ENCODE measurements around the gene GAB4.

GAB4 gene

GRCh38 chr22:16961477-16962186 is 46.4 kb downstream of the GAB4 start:
- Histone ChIP-seq H4K20me1 (ENCODE audit: insufficient read depth, low read length, poor library complexity, severe bottlenecking) (no peaks in the 10 kb centered on the region), H3K9me2 (replicated peaks; ENCODE audit: low read depth, low read length) (no peaks in the 10 kb centered on the region), H3K4me2 (ENCODE audit: low read depth, low read length, poor library complexity, severe bottlenecking) (no peak overlapping the region), H3K9ac (ENCODE audit: low read depth, low read length, poor library complexity, severe bottlenecking) (no peak overlapping the region), H3K4me3 (ENCODE audit: low read length, poor library complexity, severe bottlenecking) (no peak overlapping the region), H3K9me3 (ENCODE audit: insufficient read depth, low read depth, low read length) (no peaks in the 10 kb centered on the region), H3F3A (ENCODE audit: low read depth) (no peaks in the 10 kb centered on the region), H3K27me3 (ENCODE audit: insufficient read depth, low read length, poor library complexity, severe bottlenecking) (no peaks in the 10 kb centered on the region), H3K36me3 (ENCODE audit: insufficient read depth, low read length) (no peaks in the 10 kb centered on the region), H3K79me2 (ENCODE audit: insufficient read depth, low read length) (no peaks in the 10 kb centered on the region), H2AFZ (ENCODE audit: low read length) (no peak overlapping the region), H3K4me1 (ENCODE audit: insufficient read depth, low read length, poor library complexity, severe bottlenecking) (peaks cover 14% of the 10 kb centered on the region)
- no peak for TF ChIP-seq EZH2phosphoT487 (IDR thresholded peaks at IDR 0.05; ENCODE audit: borderline replicate concordance)
- TF ChIP-seq, protein P1, sequence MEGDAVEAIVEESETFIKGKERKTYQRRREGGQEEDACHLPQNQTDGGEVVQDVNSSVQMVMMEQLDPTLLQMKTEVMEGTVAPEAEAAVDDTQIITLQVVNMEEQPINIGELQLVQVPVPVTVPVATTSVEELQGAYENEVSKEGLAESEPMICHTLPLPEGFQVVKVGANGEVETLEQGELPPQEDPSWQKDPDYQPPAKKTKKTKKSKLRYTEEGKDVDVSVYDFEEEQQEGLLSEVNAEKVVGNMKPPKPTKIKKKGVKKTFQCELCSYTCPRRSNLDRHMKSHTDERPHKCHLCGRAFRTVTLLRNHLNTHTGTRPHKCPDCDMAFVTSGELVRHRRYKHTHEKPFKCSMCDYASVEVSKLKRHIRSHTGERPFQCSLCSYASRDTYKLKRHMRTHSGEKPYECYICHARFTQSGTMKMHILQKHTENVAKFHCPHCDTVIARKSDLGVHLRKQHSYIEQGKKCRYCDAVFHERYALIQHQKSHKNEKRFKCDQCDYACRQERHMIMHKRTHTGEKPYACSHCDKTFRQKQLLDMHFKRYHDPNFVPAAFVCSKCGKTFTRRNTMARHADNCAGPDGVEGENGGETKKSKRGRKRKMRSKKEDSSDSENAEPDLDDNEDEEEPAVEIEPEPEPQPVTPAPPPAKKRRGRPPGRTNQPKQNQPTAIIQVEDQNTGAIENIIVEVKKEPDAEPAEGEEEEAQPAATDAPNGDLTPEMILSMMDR (conservative IDR thresholded peaks at IDR 0.05; ENCODE audit: low read length): no peak

DNA sequence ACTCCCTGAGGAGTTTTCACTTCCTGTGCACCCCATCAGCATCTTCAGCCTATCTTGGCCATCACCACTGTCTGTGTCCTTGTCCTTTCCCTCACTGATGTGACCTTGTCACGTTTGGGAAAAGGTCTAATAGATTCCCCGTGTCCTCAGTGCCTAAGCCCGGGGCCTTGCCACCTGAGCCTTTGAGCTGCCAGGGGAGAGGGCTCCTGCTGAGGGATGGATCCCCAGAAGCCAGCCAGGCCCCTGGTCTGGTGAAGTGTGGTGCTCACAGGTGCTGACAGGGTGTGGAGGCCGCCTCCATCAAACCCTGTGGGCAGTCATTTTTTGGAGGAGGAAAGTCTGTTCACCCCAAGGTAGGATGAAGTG is 47.2 kb downstream of the GAB4 start:
- Histone ChIP-seq H3K27me3 (ENCODE audit: insufficient read depth, low read length, poor library complexity, severe bottlenecking) (no peaks in the 10 kb centered on the region), H3K4me2 (ENCODE audit: low read depth, low read length, poor library complexity, severe bottlenecking) (no peak overlapping the region)

DNA sequence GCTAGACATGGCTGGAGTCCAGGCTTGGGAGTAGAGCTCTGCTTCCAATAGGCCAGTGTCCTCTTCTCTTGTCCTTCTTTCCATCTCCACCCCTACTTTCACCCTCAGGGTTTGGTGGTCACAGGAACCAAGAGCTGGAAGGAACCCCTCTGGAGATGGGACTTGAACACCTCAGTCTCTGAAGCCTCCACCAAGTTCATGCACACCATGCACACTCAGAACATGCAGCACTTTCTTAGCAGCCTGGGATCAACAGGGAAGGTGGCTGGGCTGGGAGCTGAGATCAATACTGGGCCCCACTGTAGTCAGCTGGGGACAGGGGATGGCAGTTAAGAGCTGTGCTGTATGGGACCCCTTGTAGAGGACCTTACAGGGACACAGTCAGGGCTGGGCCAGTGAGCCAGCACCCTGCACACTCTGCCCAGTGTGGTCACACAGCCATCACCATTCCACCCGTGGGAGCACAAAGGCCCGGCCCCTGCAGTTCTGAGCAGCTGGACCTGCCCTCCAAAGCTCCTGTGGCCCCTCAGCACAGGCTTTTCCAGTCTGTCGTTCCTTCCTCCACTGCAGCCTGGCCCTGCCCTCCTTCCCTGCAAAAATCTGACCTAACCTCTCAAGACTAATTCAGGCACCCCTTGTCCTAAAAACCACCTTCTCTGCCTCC is 47.7 kb downstream of the GAB4 start:
- H3K4me1 ChIP-seq (ENCODE audit: insufficient read depth, low read length, poor library complexity, severe bottlenecking): peaks cover 27% of the 10 kb centered on the region

More for the DNA sequence above, 47.2 kb downstream of the GAB4 start:
- Histone ChIP-seq H3K4me3 (ENCODE audit: low read length, poor library complexity, severe bottlenecking) (no peak overlapping the region), H3K9me3 (ENCODE audit: insufficient read depth, low read depth, low read length) (no peaks in the 10 kb centered on the region), H3K4me1 (ENCODE audit: insufficient read depth, low read length, poor library complexity, severe bottlenecking) (peaks cover 22% of the 10 kb centered on the region), H3K36me3 (ENCODE audit: insufficient read depth, low read length) (no peaks in the 10 kb centered on the region), H4K20me1 (ENCODE audit: insufficient read depth, low read length, poor library complexity, severe bottlenecking) (no peaks in the 10 kb centered on the region), H3K79me2 (ENCODE audit: insufficient read depth, low read length) (no peaks in the 10 kb centered on the region), H3K9ac (ENCODE audit: low read depth, low read length, poor library complexity, severe bottlenecking) (no peak overlapping the region), H3K9me2 (replicated peaks; ENCODE audit: low read depth, low read length) (no peaks in the 10 kb centered on the region), H2AFZ (ENCODE audit: low read length) (no peak overlapping the region), H3F3A (ENCODE audit: low read depth) (no peaks in the 10 kb centered on the region)
- TF ChIP-seq EZH2phosphoT487 (IDR thresholded peaks at IDR 0.05; ENCODE audit: borderline replicate concordance): no peak
- TF ChIP-seq, protein P1 (conservative IDR thresholded peaks at IDR 0.05; ENCODE audit: low read length): no peak

More for the DNA sequence above, 47.7 kb downstream of the GAB4 start:
- Histone ChIP-seq H3K9me3 (ENCODE audit: insufficient read depth, low read depth, low read length) (no peaks in the 10 kb centered on the region), H3K9ac (ENCODE audit: low read depth, low read length, poor library complexity, severe bottlenecking) (no peak overlapping the region), H3K36me3 (ENCODE audit: insufficient read depth, low read length) (no peaks in the 10 kb centered on the region), H3K27me3 (ENCODE audit: insufficient read depth, low read length, poor library complexity, severe bottlenecking) (no peaks in the 10 kb centered on the region), H3K4me3 (ENCODE audit: low read length, poor library complexity, severe bottlenecking) (no peak overlapping the region), H3F3A (ENCODE audit: low read depth) (no peaks in the 10 kb centered on the region), H3K9me2 (replicated peaks; ENCODE audit: low read depth, low read length) (no peaks in the 10 kb centered on the region), H3K79me2 (ENCODE audit: insufficient read depth, low read length) (no peaks in the 10 kb centered on the region), H2AFZ (ENCODE audit: low read length) (no peak overlapping the region), H4K20me1 (ENCODE audit: insufficient read depth, low read length, poor library complexity, severe bottlenecking) (no peaks in the 10 kb centered on the region), H3K4me2 (ENCODE audit: low read depth, low read length, poor library complexity, severe bottlenecking) (no peak overlapping the region)
- TF ChIP-seq EZH2phosphoT487 (IDR thresholded peaks at IDR 0.05; ENCODE audit: borderline replicate concordance): no peak
- TF ChIP-seq, protein P1 (conservative IDR thresholded peaks at IDR 0.05; ENCODE audit: low read length): no peak
